NCI-H345 treated with DMSO at 0.1 percent for 48 hours (cell line): Measurements from ENCODE around the gene GNG10.
"Not testable (repeated sequence)": the region's sequence is repeated elsewhere in the genome, so short reads cannot be mapped to it uniquely, and the experiment has no call there.

Experiments used
- DNase-seq: peaks from one replicate; lab custom pipeline; 2025; ENCODE audit not compliant: unreplicated experiment; lab: John Stamatoyannopoulos, UW

The GNG10 gene

GRCh38 chr9:111649016-111649415, 12.4 kb upstream of the GNG10 start:
- no peak for DNase-seq

GRCh38 chr9:111657051-111657450, 4.4 kb upstream of the GNG10 start:
- no peak for DNase-seq

DNA sequence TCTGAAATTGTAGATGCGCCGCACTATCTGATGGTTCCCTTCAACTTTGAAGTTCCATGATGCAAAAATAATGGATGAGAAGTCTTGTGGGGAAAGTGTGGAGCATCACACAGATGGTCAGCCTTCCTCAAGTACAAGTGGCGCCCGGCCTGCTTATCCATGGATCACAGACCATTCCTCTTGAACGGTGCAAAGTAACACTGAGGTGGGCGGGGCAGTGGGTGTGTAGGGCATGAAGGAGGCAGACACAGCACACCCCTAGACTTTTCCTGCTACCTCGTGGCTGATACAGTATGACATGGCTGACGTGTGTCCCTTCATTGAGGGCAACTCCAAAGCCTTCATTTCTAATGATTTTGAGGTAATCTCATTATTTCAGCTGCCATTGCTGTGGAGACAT, 2.5 kb upstream of the GNG10 start:
- DNase-seq: no peak

GRCh38 chr9:111659691-111660090, 1.7 kb upstream of the GNG10 start:
- no peak for DNase-seq

DNA sequence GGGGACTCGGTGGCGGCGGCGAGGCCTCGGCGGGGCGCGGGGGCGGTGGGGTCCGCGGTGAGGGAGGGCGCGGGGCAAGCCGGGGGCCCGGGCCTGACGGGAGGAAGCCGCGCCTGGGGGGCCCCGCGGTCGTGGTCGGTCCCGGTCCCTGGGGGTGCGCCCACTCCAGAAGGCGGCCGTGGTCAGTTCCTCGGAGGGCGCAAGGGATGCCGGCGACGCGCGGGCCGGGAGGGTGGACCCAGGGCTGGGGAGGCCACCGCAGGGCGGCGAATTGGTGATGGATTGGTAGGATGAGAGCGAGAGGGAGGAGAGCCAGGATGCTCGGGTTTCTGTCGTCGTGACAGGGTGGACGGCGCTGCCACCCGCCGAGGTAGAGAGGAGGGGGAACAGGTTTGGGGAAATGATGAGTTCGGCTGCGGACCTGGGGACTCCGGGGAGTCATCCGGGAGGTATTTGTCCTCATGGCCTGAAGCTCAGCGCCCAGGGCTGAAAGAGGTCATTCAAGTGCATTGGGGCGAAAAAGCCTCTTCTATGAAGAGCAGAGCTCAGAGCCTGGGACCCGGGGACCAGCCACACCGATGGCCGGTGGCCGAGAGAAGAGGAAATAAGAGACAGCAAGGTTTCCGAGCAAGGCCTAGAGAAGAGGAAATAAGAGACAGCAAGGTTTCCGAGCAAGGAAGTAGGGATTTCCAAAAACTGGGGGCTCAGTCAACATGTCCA, 557 bp downstream of the GNG10 start:
- peak; percentile 17 for DNase-seq

GRCh38 chr9:111662576-111663300, 1.3 kb downstream of the GNG10 start:
- no peak for DNase-seq

DNA sequence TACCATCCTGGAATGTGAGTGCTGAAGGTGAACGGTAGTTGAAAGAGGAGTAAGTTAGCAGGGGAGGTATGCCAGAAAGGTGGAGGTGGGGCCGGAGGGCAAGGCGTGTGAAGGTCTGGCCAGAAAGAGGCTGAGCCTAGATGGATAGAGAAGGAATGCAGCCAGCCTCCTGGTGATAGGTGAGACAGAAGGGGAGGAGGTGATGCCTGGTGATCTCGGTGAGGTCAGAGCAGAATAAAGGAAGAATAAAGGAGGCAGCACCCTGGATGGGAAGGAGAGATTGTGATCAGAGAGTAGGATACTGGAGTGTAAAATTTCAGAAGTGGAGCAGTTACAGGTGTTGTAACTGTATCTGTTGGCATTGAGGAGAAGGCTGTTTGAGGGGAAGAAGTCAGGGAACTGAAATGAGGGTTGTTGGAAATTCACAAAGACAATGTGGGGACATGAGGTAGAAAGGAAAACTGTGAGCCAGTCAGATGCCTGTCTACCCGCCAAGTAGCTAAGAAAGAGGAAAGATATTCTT, 2.0 kb downstream of the GNG10 start:
- no peak for DNase-seq

- DNase-seq: no peak
Measured at GRCh38 chr9:111668026-111668573, 6.7 kb downstream of the GNG10 start.

DNA sequence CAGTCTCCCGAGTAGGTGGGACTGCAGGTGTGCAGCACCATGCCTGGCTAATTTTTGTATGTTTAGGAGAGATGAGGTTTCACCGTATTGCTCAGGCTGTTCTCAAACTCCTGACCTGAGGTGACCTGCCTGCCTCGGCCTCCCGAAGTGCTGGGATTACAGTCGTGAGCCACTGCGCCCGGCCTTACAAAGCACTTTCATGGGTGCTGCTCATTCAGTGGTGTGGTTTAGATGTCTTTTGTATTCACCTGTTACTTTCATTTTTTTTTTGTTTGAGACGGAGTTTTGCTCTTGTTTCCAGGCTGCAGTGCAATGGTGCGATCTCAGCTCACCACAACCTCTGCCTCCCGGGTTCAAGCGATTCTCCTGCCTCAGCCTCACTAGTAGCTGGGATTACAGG, 7.2 kb downstream of the GNG10 start:
- DNase-seq: not testable (repeated sequence)

GRCh38 chr9:111674319-111674718, 12.9 kb downstream of the GNG10 start:
- DNase-seq: no peak

GRCh38 chr9:111676116-111676515, 14.7 kb downstream of the GNG10 start:
- DNase-seq: no peak

DNA sequence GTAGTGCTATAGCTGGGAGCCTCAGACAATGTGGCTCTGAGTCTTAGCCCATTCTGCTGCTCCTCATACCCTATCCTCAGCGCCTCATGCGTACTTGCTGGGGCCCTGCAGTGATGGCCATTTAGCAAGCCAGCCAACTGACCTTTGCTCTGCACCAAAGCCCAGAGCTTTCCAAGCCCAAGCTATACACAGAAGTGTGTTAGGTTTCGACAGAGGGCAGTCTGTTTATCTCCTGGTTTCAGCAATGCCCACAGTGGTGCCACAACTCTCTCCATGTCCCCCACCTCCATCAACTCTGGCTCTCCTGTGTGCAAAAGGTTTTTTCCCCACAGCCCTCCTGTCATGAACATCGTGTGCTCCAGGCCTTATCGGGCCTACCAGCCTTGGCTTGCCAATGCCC, 16.9 kb downstream of the GNG10 start:
- DNase-seq: no peak

GRCh38 chr9:111679199-111679598, 17.8 kb downstream of the GNG10 start:
- no peak for DNase-seq

GRCh38 chr9:111683392-111683791, 22.0 kb downstream of the GNG10 start:
- DNase-seq: no peak

- DNase-seq: peak; percentile 6
Measured at GRCh38 chr9:111691672-111692329, 30.4 kb downstream of the GNG10 start.

DNA sequence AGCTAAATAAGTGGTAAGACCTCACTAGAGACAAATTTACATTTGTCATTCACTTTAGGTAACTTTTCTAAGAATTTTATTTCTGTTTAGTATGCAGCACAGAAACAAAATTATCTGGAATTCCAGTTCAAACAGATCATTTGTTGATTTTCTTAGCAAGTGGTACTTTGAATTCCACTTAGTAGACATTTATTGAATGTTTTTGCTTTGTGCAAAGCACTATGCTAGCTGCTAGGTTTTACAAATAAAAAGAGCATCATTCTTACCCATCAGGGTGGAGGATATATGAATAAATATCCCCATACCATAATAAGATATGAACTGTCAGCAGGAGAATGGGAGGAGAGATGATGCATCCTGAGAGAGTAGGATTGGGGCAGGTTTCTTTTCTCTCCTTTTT, 35.4 kb downstream of the GNG10 start:
- DNase-seq: no peak

DNA sequence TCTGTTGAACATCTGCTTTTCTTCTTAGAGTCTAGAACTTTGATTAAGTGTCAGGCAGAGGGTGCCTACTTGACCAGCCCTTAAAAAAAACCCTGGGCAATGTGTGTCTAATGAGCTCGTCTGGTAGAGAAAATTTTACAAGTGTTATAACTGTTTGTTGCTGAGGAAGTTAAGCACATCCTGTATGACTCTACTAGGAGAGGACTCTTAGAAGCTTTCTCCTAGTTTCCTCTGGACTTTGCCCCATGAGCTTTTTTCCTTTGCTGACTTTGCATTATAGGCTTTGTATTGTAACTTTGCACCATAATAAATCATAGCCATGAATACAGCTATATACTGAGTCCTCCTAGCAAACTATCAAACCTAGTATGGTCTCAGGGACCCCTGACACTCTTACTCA, 39.4 kb downstream of the GNG10 start:
- no peak for DNase-seq

DNA sequence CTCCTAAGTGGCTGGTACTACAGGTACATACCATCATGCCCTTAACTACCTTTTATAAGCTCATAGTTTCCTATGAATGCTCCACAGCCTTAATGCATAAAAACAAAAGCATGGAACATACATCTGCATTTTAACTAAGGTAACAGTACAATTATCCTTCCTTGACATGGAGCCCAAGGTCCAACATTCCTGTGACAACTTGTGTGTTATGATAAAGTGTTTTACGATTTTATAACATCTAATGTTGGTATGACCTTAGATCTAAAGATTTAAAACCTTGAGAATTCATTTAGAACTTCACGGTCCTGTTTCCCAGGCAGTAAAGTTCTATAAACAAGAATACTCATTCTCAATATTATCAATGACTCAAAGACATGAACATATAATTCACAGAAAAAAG, 43.1 kb downstream of the GNG10 start:
- DNase-seq: no peak

DNA sequence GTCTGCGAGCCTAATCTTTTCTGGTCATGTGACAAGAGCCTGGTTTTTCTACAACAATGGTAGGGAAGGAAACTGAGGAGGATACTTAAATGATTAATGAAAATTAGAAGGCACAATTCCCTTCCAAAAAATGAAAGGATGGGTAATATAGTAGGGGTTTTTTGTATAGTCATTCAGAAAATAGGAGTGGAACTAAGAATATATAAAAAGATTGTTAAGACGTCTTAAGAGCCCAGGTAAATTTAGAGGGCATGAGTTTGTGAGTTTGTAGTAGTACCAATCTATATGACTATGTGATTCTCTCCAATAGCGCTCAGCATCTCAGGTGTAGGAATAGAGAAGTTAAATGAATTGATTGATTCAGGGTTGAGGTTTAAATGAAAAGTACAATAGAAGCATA, 50.1 kb downstream of the GNG10 start:
- no peak for DNase-seq

GRCh38 chr9:111712369-111712768, 51.0 kb downstream of the GNG10 start:
- no peak for DNase-seq

DNA sequence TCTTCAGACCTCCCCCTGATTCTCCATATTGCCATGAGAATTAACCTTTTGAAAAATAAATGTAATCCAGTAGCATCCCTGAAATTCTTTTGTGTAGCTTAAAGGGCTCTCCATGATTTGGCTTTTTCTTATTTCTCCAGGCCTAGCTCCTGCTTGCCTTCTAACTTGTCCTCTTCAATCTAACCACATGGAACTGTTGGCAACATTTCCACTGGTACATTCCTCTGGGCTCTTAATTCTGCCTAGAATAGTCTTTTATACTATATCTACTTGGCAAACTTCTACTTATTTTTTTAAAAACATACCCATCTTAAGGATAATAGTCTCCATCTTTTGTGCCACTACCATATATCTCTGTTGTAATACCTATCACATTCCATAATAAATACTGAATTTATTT, 54.1 kb downstream of the GNG10 start:
- DNase-seq: no peak

GRCh38 chr9:111719541-111719940, 58.1 kb downstream of the GNG10 start:
- no peak for DNase-seq
